Measurements from ENCODE around the gene RNF220. TPM values are rescaled to one million over a fixed set of nuclear protein-coding genes. Genes with fewer than 3 reads are reported as not detected.

The RNF220 gene
- total and polyA plus RNA-seq, 9 of the 15 experiments (the other 6 are each of a cell fraction or from before 2014, with no cell fraction given), result 5.1 to 117 (median 66.9) TPM

DNA sequence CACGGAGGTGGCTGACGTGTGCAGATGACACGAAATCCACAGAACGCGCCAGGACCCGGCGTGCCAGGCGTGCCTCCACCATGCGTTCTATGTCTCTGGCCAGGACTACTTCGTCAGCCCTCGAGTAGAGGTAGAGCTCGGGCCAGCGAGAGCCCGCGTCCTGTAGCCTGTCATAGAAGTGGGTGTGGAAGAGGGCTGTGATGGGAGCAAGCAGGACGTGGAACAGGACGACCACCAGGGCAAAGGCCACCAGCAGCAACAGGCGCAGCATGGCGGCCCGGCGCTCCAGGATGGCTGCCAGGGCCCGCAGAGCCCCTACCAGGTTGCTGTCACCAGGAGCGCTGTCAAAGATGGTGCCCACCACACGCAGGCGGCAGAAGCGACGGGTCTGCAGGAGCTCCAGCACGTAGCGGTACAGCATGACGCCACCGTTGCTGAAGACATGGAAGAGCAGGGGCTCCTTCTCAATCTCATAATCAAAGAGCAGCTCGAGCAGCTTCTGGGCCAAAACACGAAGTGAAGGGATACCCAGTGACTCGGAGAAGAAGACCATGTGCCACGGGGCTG lies 249.6 kb downstream of the RNF220 start:
- Histone ChIP-seq H3K9me3 (replicated peaks; ENCODE audit: control insufficient read depth, insufficient read depth, low read depth, low read length) (no peaks in the 10 kb centered on the region), H2AFZ (ENCODE audit: low read depth, low read length) (no peak overlapping the region), H3K27ac (ENCODE audit: extremely low read depth, low read depth, low read length) (no peak overlapping the region), H3K9me1 (ENCODE audit: control insufficient read depth, insufficient read depth, low read length) (no peaks in the 10 kb centered on the region), H3K79me2 (ENCODE audit: control insufficient read depth, insufficient read depth, low read length) (no peaks in the 10 kb centered on the region), H3K27me3 (ENCODE audit: control insufficient read depth in 2 of 2, insufficient read depth in 2 of 2, low read length in 2 of 2) (peaks cover 0 to 8% of the 10 kb centered on the region in 2 experiments; a peak in 1 of 5 replicates), H3K9ac (ENCODE audit: insufficient read depth in 1 of 2, low read depth in 2 of 2, low read length in 2 of 2) (peak overlapping the region in 1 of 2 experiments; percentile 10; a peak in 1 of 4 replicates), H3K4me3 (no peak overlapping the region), H4K20me1 (replicated peaks; ENCODE audit: control insufficient read depth, insufficient read depth, low read length) (peaks cover 10% of the 10 kb centered on the region; the same call in 1 of the 2 replicates), H3K4me2 (ENCODE audit: insufficient read depth, low read length) (no peak overlapping the region), H3K36me3 (ENCODE audit: control insufficient read depth, insufficient read depth, low read length) (peaks cover 18% of the 10 kb centered on the region; the same call in 2 of the 3 replicates), H3K4me1 (replicated peaks in 1 of 2; ENCODE audit: control insufficient read depth in 2 of 2, insufficient read depth in 2 of 2, low read length in 2 of 2) (peaks cover 0 to 17% of the 10 kb centered on the region in 2 experiments; a peak in 2 of 5 replicates)
- 55% methylated on average over 35 of the region's 35 CpGs for WGBS (ENCODE audit: insufficient coverage, low coverage, missing lambda C conversion rate)
- intact Hi-C loops (cut with micrococcal nuclease) (loop anchor here (5.0 to 10.0 kb wide), 2 partner anchors 53 to 440 kb away; partner anchors contain the start of gene DMAP1), in situ Hi-C loops (cut with MboI) (loop anchor here (5.0 kb wide), 2 partner anchors 47 to 282 kb away; no protein-coding TSS in a partner anchor)
- no peak for FAIRE-seq
- POLR2A ChIA-PET, result no interaction called here
- CTCF ChIA-PET (ENCODE audit: low intra/inter-chr PET ratio), result interaction anchor here (0.6 kb wide), 1 partner anchor 437 kb away, joined by 3 read pairs; no protein-coding TSS in a partner anchor
- DNase-seq (ENCODE audit: extremely low read depth in 1 of 4, low spot score in 3 of 4), result no peak
- ATAC-seq, result no peak
- no TSS peak for BruUV-seq (replicated peaks)
- TF ChIP-seq SMAD2 (IDR thresholded peaks at IDR 0.05; ENCODE audit: low read depth, low read length) (no peak), RBM15 (IDR thresholded peaks at IDR 0.05; ENCODE audit: insufficient read depth, low read length) (no peak), TAL1 (IDR thresholded peaks at IDR 0.05) (no peak), YBX1 (IDR thresholded peaks at IDR 0.05) (no peak), RBM14 (IDR thresholded peaks at IDR 0.05; ENCODE audit: borderline replicate concordance, insufficient read depth, low read depth, low read length) (no peak), ZZZ3 (IDR thresholded peaks at IDR 0.05) (no peak), ETV6 (IDR thresholded peaks at IDR 0.05; ENCODE audit: borderline replicate concordance in 1 of 2, low read depth in 2 of 2, low read length in 1 of 2) (no peak), ETV6 (CRISPR knock-in tag; IDR thresholded peaks at IDR 0.05; ENCODE audit: borderline replicate concordance) (no peak), TSC22D4 (tag; IDR thresholded peaks at IDR 0.05) (no peak), ZBED1 (IDR thresholded peaks at IDR 0.05) (no peak)
- TF ChIP-seq, protein P1, sequence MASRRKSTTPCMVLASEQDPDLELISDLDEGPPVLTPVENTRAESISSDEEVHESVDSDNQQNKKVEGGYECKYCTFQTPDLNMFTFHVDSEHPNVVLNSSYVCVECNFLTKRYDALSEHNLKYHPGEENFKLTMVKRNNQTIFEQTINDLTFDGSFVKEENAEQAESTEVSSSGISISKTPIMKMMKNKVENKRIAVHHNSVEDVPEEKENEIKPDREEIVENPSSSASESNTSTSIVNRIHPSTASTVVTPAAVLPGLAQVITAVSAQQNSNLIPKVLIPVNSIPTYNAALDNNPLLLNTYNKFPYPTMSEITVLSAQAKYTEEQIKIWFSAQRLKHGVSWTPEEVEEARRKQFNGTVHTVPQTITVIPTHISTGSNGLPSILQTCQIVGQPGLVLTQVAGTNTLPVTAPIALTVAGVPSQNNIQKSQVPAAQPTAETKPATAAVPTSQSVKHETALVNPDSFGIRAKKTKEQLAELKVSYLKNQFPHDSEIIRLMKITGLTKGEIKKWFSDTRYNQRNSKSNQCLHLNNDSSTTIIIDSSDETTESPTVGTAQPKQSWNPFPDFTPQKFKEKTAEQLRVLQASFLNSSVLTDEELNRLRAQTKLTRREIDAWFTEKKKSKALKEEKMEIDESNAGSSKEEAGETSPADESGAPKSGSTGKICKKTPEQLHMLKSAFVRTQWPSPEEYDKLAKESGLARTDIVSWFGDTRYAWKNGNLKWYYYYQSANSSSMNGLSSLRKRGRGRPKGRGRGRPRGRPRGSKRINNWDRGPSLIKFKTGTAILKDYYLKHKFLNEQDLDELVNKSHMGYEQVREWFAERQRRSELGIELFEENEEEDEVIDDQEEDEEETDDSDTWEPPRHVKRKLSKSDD (conservative IDR thresholded peaks at IDR 0.05; ENCODE audit: low read length), result no peak
- TF ChIP-seq, protein P2, sequence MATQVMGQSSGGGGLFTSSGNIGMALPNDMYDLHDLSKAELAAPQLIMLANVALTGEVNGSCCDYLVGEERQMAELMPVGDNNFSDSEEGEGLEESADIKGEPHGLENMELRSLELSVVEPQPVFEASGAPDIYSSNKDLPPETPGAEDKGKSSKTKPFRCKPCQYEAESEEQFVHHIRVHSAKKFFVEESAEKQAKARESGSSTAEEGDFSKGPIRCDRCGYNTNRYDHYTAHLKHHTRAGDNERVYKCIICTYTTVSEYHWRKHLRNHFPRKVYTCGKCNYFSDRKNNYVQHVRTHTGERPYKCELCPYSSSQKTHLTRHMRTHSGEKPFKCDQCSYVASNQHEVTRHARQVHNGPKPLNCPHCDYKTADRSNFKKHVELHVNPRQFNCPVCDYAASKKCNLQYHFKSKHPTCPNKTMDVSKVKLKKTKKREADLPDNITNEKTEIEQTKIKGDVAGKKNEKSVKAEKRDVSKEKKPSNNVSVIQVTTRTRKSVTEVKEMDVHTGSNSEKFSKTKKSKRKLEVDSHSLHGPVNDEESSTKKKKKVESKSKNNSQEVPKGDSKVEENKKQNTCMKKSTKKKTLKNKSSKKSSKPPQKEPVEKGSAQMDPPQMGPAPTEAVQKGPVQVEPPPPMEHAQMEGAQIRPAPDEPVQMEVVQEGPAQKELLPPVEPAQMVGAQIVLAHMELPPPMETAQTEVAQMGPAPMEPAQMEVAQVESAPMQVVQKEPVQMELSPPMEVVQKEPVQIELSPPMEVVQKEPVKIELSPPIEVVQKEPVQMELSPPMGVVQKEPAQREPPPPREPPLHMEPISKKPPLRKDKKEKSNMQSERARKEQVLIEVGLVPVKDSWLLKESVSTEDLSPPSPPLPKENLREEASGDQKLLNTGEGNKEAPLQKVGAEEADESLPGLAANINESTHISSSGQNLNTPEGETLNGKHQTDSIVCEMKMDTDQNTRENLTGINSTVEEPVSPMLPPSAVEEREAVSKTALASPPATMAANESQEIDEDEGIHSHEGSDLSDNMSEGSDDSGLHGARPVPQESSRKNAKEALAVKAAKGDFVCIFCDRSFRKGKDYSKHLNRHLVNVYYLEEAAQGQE (IDR thresholded peaks at IDR 0.05; ENCODE audit: borderline replicate concordance), result no peak
- TF ChIP-seq, protein P2 (CRISPR knock-in tag; IDR thresholded peaks at IDR 0.05; ENCODE audit: low read depth), result no peak

Data from K562 (cell line).